Erythroblast (primary cell): ENCODE results near the gene TTC27.

Experiments
- GATA1 ChIP-seq: IDR thresholded peaks from 2 replicates; pipeline ENCODE4 v1.6.1; 2011; ENCODE audit warnings: low read depth, mild to moderate bottlenecking, control low read depth, low read length, moderate library complexity
- POLR2A ChIP-seq: IDR thresholded peaks from 2 replicates; pipeline ENCODE4 v1.6.1; 2011; ENCODE audit warnings: mild to moderate bottlenecking, low read length

DNA sequence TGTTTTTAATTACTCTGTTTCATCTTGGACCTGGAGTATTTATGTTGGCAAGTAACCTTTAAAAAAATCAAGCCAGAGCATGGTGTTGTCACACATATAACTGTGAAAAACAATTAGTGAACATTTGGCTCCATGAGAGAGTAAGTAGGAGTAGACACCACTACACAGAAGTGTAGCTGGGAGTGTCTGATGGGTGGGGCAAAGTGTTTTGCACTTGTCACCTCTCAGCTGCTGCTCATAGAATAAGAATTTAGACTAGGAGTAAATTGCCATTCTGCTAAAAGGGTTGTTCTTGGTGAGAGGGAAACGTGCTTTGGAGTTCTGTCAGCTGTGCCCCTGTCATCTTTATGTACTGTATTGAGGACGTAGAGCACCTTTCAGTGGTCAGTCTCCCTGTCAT lies 114.5 kb downstream of the TTC27 start:
- no peak for TF ChIP-seq GATA1
- TF ChIP-seq POLR2A = no peak
